Stimulated activated CD8-positive, alpha-beta memory T cell treated with anti-CD3 and anti-CD28 coated beads, Interleukin-12 subunit alpha, Interleukin-12 subunit beta, amount 100 ng/mL, for 4 hours (primary cell): ENCODE data around the gene PACS2.

Experiments
- DNase-seq: peaks from one replicate; pipeline ENCODE4 v3.0.0-alpha.2; 2020; ENCODE audit warnings: low read depth

The PACS2 gene

DNA sequence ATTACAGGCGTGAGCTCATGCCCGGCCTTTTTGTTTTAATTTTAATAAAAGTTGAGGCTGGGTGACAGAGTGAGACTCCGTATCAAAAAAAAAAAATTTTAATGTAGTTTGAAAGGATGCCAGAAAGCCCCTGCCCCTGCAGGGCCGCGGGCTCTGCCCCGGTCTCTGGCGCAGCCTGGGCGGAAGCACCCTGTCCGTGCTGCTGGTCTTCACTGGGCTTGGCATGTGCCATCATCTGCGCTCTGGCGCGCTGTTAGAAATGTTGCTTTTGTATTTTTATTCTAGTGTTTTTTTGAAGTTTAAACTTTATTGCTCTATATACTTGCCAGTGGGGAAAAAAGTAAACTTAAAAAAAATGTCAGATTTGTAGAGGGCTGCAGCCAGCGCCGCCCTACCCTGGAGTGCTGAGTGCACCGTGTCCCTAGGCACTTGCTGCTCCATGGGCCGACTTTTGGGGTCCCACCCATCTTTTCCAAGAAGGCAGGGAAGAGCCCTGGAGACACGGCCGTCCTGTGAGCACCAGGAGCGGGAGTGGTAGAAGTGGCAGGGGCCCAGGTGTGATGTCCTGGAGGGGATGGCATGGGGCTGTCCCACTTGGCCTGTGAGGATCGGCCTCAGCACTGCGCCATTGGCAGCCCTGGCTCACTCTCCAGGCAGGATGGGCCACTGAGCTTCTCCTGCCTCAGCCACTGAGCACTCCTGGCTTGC lies 109.1 kb downstream of the PACS2 start:
- DNase-seq = no peak

GRCh38 chr14:105424861-105425260 lies 110.3 kb downstream of the PACS2 start:
- no peak for DNase-seq

DNA sequence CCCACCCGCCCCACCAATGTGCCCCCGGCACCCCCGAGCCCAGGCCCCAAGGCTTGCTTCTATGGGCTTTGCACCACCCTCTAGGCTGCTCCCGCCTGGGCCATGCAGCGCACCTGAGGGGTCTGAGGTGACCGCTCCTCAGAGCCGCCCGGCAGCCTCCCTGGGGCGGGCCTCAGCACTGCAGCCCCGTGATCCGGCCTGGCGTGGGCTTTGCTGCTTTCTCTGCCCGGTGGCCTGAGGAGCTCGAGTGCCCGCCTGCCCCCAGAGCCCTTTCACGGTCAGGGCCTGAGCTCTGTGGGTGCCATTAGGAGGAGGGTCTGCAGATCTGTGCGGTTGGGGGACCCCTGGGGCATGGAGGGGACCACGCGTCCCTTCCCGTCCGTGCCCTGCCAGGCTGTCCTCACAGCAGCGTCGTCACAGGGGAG lies 111.3 kb downstream of the PACS2 start:
- DNase-seq = no peak

GRCh38 chr14:105426416-105427130 lies 112.0 kb downstream of the PACS2 start:
- no peak for DNase-seq

DNA sequence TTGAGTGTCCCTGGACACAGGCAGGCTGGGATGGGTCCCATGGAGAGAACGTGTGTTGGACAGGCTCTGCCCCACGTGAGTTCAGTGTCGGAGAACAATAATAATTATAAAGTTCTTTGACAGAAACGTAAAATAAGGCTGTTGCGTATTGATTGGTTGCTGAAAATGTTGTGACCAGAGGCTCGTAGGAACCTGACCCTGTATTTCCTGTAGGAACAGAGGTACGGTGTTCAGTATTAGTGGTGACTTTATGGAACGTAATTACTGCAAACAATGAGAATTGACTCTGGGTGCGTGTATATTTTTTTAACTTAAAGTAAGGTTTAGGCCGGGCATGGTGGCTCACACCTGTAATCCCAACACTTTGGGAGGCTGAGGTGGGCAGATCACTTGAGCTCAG lies 112.9 kb downstream of the PACS2 start:
- DNase-seq = no peak

- DNase-seq = no peak
These were observed 113.5 kb downstream of the PACS2 start for GRCh38 chr14:105427936-105428485.

DNA sequence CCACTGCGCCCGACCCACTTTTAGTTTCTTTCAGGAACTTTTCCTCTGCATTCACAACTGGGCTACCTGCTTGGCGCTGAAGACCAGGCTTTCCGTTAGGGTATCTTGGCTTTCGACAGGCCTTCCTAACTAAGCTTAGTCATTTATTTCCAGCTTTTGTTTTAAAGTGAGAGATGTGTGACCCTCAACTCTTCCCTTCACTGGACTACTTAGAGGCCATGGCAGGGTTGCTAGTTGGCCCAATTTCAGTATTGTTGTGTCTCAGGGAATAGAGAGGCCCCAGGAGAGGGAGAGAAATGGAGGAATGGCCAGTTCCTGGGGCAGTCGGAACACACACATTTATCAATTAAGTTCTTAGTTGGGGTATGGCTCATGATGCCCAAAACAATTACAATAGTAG lies 115.5 kb downstream of the PACS2 start:
- no peak for DNase-seq

- no peak for DNase-seq
These were observed 116.0 kb downstream of the PACS2 start for GRCh38 chr14:105430565-105430964.

GRCh38 chr14:105431256-105431655 lies 116.7 kb downstream of the PACS2 start:
- no peak for DNase-seq

DNA sequence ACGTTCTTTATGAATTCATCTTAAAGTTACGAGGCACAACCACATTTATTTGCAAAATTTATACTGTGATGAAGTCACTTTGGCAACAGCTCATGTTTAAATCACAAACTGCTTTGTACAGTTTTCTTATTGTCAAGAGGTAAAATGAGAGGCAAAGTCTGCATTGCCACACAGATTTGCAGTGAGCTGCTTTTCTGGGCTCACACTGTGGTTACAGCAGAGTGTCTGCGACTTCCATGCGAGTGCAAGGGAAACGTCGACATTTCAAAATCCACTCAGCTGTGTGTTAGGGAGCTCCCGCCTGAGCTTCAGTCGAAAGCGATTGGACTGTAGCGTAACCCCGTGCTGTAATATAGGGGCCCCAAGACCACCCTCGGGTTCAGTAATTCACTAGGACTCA lies 118.1 kb downstream of the PACS2 start:
- no peak for DNase-seq

GRCh38 chr14:105433161-105433605 lies 118.6 kb downstream of the PACS2 start:
- no peak for DNase-seq

DNA sequence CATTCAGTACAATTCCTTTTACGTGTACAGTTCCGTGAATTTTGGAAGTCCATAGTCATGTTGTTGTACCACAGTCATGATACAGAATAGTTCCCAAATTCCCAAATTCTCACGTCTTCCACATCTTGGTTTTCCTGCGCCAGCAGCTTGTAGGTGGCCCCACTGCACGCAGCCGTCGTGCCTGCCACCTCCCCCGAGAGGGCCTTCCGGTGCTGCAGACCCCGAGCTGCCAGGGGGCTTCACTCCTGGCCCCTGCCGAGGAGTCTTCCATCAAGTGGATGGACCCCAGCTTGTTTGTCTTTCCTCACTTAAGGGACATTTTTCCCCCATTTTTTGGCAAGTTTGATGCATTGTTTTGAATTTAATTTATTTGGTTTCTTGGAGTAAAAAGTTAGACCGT lies 121.9 kb downstream of the PACS2 start:
- DNase-seq = no peak

- no peak for DNase-seq
These were observed 122.6 kb downstream of the PACS2 start for GRCh38 chr14:105436891-105437722.

DNA sequence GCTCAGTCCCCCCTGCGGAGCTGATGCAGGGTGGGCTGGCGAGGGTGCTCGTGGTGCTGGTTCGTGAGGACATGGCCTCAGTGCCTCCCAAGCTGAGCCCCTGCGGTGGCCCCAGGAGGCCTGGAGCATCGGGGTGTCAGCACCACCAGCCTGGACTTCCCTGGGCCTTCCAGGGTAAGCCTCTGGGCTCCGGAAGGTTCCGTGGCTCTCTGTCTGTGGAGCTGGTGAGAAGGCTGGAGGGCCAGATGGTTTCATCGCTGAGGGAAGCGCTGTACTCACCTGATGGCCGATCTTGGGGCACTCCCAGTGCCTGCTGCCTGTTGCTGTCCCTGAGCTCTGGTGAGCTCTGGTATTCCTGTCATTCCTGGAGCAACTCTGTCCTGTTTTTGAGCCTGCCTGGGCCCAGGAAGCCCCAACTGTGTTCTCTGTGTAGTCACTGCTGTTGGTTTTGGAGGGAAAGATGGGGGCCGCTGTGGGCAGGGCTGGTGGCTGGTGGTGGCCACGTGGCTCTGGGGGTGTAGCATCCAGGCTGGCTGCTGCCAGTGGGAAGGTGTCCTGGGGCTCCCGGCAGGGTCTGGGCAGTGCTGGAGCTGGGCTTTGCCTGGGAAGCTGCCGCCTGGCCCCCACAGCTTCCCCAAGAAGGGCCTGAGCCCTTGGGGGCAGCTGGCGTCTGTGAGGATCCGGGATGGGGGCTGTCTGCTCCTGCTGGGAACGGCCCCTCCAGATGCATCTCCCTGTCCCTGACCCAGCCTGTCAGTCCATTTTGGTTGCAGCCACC lies 123.4 kb downstream of the PACS2 start:
- DNase-seq = no peak

DNA sequence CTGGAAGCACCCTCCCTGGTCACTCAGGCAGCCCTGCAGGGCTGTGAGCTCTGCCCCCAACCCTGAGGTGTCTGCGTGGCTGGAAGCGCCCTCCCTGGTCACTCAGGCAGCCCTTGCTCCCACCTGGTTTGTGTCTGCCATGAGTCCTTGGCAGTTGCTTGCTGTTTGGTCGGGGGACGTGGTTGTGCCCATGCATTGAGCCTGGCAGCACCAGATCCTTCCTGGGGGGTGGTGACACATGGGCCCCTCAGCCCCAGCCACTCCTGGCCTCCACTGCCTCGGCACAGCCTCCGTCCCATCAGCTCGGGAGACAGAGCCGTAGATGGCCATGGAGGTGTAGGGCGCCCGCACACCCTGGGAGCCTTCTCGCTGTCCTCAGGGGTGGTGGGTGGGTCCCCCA lies 124.6 kb downstream of the PACS2 start:
- no peak for DNase-seq

GRCh38 chr14:105439710-105440553 lies 125.4 kb downstream of the PACS2 start:
- DNase-seq = no peak

DNA sequence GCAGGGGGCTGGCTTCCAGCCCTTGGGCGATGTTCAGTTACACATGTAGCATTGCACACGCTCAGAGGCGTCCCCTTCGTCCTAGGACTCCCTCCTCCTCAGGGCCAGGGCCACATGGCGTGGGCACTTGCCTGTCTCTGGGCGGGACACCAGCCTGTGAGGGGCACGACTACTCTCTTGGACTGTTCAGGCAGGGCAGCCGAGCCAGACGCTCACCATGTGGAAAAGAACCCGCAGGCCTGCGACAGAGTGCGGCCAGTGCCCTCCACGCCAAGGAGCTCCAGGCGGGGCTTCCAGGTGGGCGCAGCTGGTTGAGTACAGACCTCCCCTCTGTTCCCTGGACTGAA lies 126.0 kb downstream of the PACS2 start:
- DNase-seq = no peak

GRCh38 chr14:105440992-105441391 lies 126.4 kb downstream of the PACS2 start:
- DNase-seq = no peak

DNA sequence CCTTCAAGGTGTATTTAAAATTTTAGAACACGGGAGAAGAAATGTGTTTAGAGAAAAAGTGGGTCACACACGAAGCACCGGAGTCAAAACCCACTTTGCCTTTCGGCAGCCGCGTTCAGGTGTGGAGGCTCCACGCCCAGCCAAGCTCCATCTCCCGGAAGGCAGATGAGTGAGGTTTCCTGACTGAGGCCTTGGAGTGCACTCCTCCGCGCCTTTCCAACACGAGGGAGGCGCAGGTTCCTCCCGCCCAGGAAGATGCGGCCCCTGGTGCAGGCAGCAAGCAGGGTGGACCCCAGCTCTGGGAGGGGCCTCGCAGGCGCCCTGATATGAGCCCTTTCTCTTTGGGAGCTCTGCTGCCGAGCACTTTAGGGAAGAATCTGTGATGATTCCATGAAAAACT lies 127.6 kb downstream of the PACS2 start:
- DNase-seq = no peak

- DNase-seq = no peak
These were observed 128.3 kb downstream of the PACS2 start for GRCh38 chr14:105442834-105443233.

DNA sequence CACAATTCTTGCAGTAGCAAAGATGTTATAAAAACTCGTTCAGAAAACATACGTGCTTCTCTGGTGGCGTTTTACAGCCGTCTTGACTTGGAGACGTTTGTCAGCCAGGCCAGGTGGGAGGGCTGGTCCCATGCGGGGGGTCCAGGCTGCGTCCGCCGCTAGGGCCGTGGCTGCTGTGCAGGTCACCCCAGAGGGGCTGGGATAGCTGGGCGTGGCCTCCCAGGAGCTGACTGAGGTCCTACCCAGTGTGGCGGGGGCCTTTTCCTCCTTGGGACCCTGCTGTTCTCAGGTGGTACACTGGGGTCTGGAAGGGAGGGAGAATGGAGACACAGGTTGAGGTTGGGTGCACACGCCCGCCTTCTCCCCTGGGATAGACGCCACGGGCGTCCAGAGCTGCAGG lies 130.3 kb downstream of the PACS2 start:
- no peak for DNase-seq
